ENCODE measurements around the gene AASS. TPM values are rescaled to one million over a fixed set of nuclear protein-coding genes. Genes with fewer than 3 reads are reported as not detected.

The AASS gene
- total RNA-seq, 6 experiments from 2014 or later, result 23.6 to 83.0 (median 39.0) TPM

DNA sequence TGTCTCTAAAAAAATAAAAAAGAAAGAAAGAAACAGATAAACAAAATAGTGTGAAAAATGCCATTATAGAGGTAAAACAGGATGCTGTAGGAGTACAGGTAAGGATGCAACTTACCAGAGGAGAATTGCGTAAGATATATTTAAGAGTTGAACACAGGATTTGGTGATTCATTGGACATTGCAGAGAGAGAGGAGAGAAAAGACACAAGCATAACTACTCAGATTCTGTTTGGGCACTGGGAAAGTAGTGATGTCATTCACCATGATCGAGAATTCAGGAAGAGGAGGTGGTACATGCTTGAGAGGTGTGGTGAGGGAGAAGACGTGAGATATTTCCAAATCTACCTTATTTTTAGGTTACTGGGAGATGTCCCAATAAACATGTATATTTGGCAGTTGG is 97.6 kb downstream of the AASS start:
- Histone ChIP-seq H3K9me3 (no peaks in the 10 kb centered on the region), H3K27me3 (no peaks in the 10 kb centered on the region), H3K4me1 (no peaks in the 10 kb centered on the region), H3K27ac (no peak overlapping the region), H3K4me3 (no peak overlapping the region), H3K36me3 (no peaks in the 10 kb centered on the region)
- TF ChIP-seq POLR2A (IDR thresholded peaks at IDR 0.05), result no peak
- TF ChIP-seq, protein P1, sequence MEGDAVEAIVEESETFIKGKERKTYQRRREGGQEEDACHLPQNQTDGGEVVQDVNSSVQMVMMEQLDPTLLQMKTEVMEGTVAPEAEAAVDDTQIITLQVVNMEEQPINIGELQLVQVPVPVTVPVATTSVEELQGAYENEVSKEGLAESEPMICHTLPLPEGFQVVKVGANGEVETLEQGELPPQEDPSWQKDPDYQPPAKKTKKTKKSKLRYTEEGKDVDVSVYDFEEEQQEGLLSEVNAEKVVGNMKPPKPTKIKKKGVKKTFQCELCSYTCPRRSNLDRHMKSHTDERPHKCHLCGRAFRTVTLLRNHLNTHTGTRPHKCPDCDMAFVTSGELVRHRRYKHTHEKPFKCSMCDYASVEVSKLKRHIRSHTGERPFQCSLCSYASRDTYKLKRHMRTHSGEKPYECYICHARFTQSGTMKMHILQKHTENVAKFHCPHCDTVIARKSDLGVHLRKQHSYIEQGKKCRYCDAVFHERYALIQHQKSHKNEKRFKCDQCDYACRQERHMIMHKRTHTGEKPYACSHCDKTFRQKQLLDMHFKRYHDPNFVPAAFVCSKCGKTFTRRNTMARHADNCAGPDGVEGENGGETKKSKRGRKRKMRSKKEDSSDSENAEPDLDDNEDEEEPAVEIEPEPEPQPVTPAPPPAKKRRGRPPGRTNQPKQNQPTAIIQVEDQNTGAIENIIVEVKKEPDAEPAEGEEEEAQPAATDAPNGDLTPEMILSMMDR (IDR thresholded peaks at IDR 0.05), result no peak
- DNase-seq, result no peak
- no peak for ATAC-seq
- WGBS (ENCODE audit: insufficient coverage, low coverage, low lambda C conversion rate, missing lambda C conversion rate), result 62% methylated on average over 3 of the region's 3 CpGs
- intact Hi-C loops (cut with DNase I), result no loop called here

- Histone ChIP-seq H3K9me3 (no peaks in the 10 kb centered on the region), H3K27me3 (no peaks in the 10 kb centered on the region), H3K27ac (no peak overlapping the region), H3K4me1 (no peaks in the 10 kb centered on the region), H3K4me3 (no peak overlapping the region), H3K36me3 (no peaks in the 10 kb centered on the region)
- 80% methylated on average over 3 of the region's 3 CpGs for WGBS (ENCODE audit: insufficient coverage, low coverage, low lambda C conversion rate, missing lambda C conversion rate)
- ATAC-seq, result no peak
- no peak for DNase-seq
- intact Hi-C loops (cut with DNase I), result no loop called here
- TF ChIP-seq, protein P1 (IDR thresholded peaks at IDR 0.05), result no peak
- no peak for TF ChIP-seq POLR2A (IDR thresholded peaks at IDR 0.05)
Observed at GRCh38 chr7:122040147-122040546, 103.9 kb downstream of the AASS start.

- no peak for ATAC-seq
- intact Hi-C loops (cut with DNase I), result no loop called here
- TF ChIP-seq POLR2A (IDR thresholded peaks at IDR 0.05), result no peak
- TF ChIP-seq, protein P1 (IDR thresholded peaks at IDR 0.05), result no peak
- Histone ChIP-seq H3K9me3 (no peaks in the 10 kb centered on the region), H3K27me3 (no peaks in the 10 kb centered on the region), H3K4me3 (no peak overlapping the region), H3K36me3 (no peaks in the 10 kb centered on the region), H3K4me1 (no peaks in the 10 kb centered on the region), H3K27ac (no peak overlapping the region)
- no peak for DNase-seq
- 41% methylated on average over 3 of the region's 3 CpGs for WGBS (ENCODE audit: insufficient coverage, low coverage, low lambda C conversion rate, missing lambda C conversion rate)
Observed at GRCh38 chr7:122038904-122039303, 105.1 kb downstream of the AASS start.

- WGBS (ENCODE audit: insufficient coverage, low coverage, low lambda C conversion rate, missing lambda C conversion rate), result 53% methylated on average over 3 of the region's 3 CpGs
- no peaks in the 10 kb centered on the region for H3K27me3 ChIP-seq
- no peak for TF ChIP-seq POLR2A (IDR thresholded peaks at IDR 0.05)
- TF ChIP-seq, protein P1 (IDR thresholded peaks at IDR 0.05), result no peak
- DNase-seq, result no peak
- no peak overlapping the region for H3K27ac ChIP-seq
- no peak for ATAC-seq
- no peak overlapping the region for H3K4me3 ChIP-seq
- no peaks in the 10 kb centered on the region for H3K9me3 ChIP-seq
- no peaks in the 10 kb centered on the region for H3K36me3 ChIP-seq
- H3K4me1 ChIP-seq, result no peaks in the 10 kb centered on the region
- intact Hi-C loops (cut with DNase I), result no loop called here
Observed at GRCh38 chr7:122038134-122038533, 105.9 kb downstream of the AASS start.

GRCh38 chr7:122035876-122036275 is 108.2 kb downstream of the AASS start:
- Histone ChIP-seq H3K27ac (no peak overlapping the region), H3K4me3 (no peak overlapping the region), H3K4me1 (no peaks in the 10 kb centered on the region), H3K9me3 (no peaks in the 10 kb centered on the region), H3K27me3 (no peaks in the 10 kb centered on the region), H3K36me3 (no peaks in the 10 kb centered on the region)
- ATAC-seq (no peak), DNase-seq (no peak)
- intact Hi-C loops (cut with DNase I), result no loop called here
- 64% methylated on average over 1 of the region's 1 CpG for WGBS (ENCODE audit: insufficient coverage, low coverage, low lambda C conversion rate, missing lambda C conversion rate)
- no peak for TF ChIP-seq POLR2A (IDR thresholded peaks at IDR 0.05)
- TF ChIP-seq, protein P1 (IDR thresholded peaks at IDR 0.05), result no peak
